ENCODE results near the gene RDH8. TPM values are rescaled to one million over a fixed set of nuclear protein-coding genes. Genes with fewer than 3 reads are reported as not detected.

RDH8 gene
- total RNA-seq, result not detected in 2 replicates

GRCh38 chr19:10013316-10013715, at the start of gene RDH8:
Gene RDH8 (plus strand): TSS chr19:10013483. CDS start chr19:10013498, 15 bp downstream.

DNA sequence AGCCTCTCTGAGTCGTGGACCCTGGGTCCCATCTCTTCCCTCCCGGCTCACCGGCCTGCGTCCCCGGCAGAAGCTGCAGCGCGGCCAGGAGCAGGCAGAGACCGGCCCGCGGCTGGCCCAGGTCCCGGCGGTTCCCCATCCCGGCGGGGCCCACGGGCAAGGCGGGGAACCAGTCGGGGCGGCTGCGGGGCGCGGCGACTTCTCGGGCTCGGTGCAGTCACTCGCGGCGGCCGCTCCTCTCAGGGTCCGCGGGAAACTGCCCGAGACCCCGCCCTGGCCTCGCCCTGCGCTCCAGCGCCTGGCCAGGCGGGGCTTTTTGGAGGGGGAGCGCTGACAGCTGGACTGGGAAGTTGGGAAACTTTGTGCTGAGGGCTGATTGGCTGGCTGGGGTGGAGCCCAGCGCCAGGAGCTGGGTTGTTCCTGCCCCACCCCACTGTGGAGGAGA, 3.0 kb upstream of the RDH8 start, which contains the start of gene COL5A3:
Gene COL5A3, minus strand, starts transcription at position 258 of the 445 bp plus-strand sequence. Its CDS starts 119 bp downstream, at position 139.

Other genes starting within 250 kb of the RDH8 start
- 12.6 and 15.2 TPM in 2 replicates for gene ZNF846, start 244.7 kb upstream of the RDH8 start, total RNA-seq
- gene FBXL12, start 194.4 kb upstream of the RDH8 start, total RNA-seq, result 12.9 and 16.5 TPM in 2 replicates
- 221 and 280 TPM in 2 replicates for gene UBL5, start 185.6 kb upstream of the RDH8 start, total RNA-seq
- gene PIN1, start 178.2 kb upstream of the RDH8 start, total RNA-seq, result 81.1 and 87.6 TPM in 2 replicates
- 2.8 and 4.8 TPM in 2 replicates for gene OLFM2, start 77.0 kb upstream of the RDH8 start, total RNA-seq
- 1.7 and 2.1 TPM in 2 replicates for gene COL5A3, start 3.0 kb upstream of the RDH8 start, total RNA-seq
- gene SHFL, start 72.8 kb downstream of the RDH8 start, total RNA-seq, result 16.9 and 18.3 TPM in 2 replicates
- gene ANGPTL6, start 89.2 kb downstream of the RDH8 start, total RNA-seq, result 0.14 and 0.28 TPM in 2 replicates
- gene PPAN, start 92.9 kb downstream of the RDH8 start, total RNA-seq, result 22.8 and 36.7 TPM in 2 replicates
- 1.00 and 3.3 TPM in 2 replicates for gene P2RY11, start 98.2 kb downstream of the RDH8 start, total RNA-seq
- 395 and 434 TPM in 2 replicates for gene EIF3G, start 106.4 kb downstream of the RDH8 start, total RNA-seq
- gene DNMT1, start 181.5 kb downstream of the RDH8 start, total RNA-seq, result 15.4 and 16.2 TPM in 2 replicates
- gene S1PR2, start 217.8 kb downstream of the RDH8 start, total RNA-seq, result 16.5 and 23.5 TPM in 2 replicates
- gene MRPL4, start 238.7 kb downstream of the RDH8 start, total RNA-seq, result 13.1 and 14.2 TPM in 2 replicates

All from smooth muscle cell of bladder (primary cell).